Anterior cingulate cortex (tissue), 58 donors: ENCODE results near the gene HSD3B7.
A peak's percentile ranks its signal among the peaks of the same experiment; 100 is the strongest.
"Not testable (repeated sequence)": the region's sequence is repeated elsewhere in the genome, so short reads cannot be mapped to it uniquely, and the experiment has no call there.

Source experiments
- DNase-seq, 58 donors: peaks; one replicate each; lab custom pipeline; 2025; lab: John Stamatoyannopoulos, UW

Gene HSD3B7

DNA sequence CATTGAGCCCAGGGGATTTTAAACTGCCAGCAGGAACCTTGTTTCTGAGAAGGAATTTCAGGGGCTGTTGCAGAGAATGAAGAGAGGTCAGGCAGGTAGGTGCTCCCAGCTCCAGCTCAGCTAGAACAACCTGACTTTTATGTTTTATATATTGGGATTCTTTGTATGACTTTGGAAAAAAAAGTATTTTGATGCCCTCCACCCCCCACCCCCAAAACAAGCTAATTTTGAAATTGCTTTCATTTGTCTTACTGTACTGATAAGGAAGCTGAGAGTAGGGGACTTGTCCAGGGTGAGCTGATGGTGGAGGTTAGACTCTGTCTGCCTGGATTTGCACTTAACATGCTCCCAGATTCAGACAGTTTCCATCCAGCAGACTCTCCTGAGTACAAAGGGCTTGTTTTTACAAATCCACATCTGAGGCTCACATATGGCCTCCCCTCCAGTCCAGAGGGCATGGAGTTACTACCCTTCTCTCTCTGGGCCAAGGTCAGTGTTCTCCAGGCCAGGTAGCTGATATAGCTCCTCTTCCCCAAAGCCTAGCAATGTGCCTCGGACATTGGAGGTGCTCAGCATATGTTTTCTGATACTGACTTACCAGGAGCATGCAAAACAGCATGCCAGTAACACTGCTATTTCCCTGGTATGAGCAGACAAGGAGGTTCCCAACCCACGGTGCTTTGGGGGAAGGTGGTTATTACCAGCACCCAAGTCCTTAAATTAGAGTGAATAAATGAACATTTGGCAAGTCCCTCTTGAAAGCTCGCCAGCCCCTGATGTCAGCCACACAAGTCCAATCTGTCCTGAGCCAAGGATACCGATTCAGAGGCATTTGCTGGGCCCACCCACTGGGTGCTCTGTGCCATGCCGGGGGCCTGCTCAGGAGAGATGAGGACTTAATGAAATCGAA lies 14.1 kb downstream of the HSD3B7 start:
- DNase-seq, result peak in 21 of 58 donors; percentile 7 to 67 (median 34)

- no peak for DNase-seq
These were observed 15.8 kb downstream of the HSD3B7 start for GRCh38 chr16:31000671-31001382.

- DNase-seq, result no peak
These were observed 16.7 kb downstream of the HSD3B7 start for GRCh38 chr16:31001507-31002249.

GRCh38 chr16:31002250-31002700 lies 17.3 kb downstream of the HSD3B7 start:
- DNase-seq, result peak in 6 of 58 donors; percentile 14 to 40 (median 34)

- DNase-seq, result no peak
These were observed 17.9 kb downstream of the HSD3B7 start for GRCh38 chr16:31002862-31003341.

DNA sequence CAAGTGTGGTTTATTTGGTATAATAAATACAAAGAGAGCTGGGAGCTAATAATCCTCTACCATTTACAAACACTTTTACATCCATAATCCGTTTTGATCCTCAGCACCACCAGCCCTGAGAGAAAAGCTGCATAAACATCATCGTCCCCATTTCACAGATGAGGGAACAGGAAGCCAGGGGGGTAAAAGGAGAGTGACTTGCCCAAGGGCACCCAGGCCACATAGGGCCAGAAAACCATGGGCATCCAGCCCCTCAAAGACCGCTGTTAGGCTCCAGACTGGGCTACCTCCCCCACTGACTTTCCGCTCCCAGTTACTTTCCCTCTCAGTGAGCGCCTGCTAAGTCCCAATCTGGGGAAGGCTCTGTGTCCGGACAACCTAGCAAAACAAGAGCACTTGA lies 18.7 kb downstream of the HSD3B7 start:
- DNase-seq, result no peak

GRCh38 chr16:31004658-31005057 lies 19.7 kb downstream of the HSD3B7 start:
- no peak for DNase-seq

DNA sequence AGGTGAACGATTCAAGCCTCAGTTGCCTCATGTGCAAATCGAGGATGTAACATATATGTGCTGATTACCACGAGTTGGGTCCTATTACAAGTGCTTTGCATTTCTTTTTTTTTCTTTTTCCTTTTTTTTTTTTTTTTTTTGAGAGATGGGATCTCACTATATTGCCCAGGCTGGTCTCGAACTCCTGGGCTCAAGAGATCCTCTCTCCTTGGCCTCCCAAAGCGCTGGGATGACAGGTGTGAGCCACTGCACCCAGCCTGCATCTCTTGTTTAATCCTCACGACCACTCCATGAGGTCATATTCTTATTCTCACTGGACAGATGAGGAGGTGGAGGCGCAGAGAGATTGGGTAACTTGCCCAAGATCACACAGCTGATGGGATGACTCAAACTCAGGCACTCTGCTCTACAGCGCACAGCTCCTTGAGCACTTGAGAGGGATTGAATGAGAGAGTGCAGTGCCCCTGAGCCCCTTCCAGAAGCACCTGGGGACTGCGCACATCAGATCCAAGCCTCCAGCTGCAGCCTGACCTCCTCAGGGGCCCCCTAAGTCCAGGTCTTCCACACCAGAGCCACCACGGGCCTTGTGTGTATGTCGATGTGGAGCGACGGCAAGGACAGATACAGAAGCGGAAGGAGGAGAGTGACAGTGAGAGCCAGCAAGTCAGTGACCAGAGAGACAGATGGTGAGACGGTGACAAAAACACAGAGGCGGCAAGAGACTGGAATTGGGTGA lies 20.5 kb downstream of the HSD3B7 start:
- DNase-seq, result no peak

GRCh38 chr16:31006086-31006385 lies 21.0 kb downstream of the HSD3B7 start:
- no peak for DNase-seq

- no peak for DNase-seq
These were observed 21.6 kb downstream of the HSD3B7 start for GRCh38 chr16:31006589-31006988.

- DNase-seq, result no peak
These were observed 22.7 kb downstream of the HSD3B7 start for GRCh38 chr16:31007684-31008083.

GRCh38 chr16:31008149-31008548 lies 23.1 kb downstream of the HSD3B7 start:
- no peak for DNase-seq

DNA sequence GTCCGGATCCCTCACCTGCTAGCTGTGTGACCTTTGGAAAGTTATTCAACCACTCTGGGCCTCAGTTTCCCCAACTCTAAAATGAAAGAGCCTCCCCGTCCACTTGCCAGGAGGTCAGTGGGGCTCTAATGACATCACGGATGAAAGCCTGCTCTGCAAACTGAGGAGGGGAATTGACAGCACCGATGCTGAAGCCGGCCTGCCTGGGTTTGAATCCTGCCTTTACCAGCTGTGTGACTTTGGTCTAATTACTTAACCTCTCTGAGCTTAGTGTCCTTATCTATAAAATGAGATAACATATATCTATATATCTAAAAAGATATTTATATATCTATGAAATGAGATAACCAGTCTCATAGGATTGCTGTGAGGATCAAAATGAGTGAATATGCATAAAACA lies 23.5 kb downstream of the HSD3B7 start:
- DNase-seq, result no peak

GRCh38 chr16:31009120-31009519 lies 24.1 kb downstream of the HSD3B7 start:
- DNase-seq, result no peak

GRCh38 chr16:31009894-31010584 lies 25.0 kb downstream of the HSD3B7 start:
- DNase-seq, result peak in 2 of 58 donors; percentile 25 to 54

DNA sequence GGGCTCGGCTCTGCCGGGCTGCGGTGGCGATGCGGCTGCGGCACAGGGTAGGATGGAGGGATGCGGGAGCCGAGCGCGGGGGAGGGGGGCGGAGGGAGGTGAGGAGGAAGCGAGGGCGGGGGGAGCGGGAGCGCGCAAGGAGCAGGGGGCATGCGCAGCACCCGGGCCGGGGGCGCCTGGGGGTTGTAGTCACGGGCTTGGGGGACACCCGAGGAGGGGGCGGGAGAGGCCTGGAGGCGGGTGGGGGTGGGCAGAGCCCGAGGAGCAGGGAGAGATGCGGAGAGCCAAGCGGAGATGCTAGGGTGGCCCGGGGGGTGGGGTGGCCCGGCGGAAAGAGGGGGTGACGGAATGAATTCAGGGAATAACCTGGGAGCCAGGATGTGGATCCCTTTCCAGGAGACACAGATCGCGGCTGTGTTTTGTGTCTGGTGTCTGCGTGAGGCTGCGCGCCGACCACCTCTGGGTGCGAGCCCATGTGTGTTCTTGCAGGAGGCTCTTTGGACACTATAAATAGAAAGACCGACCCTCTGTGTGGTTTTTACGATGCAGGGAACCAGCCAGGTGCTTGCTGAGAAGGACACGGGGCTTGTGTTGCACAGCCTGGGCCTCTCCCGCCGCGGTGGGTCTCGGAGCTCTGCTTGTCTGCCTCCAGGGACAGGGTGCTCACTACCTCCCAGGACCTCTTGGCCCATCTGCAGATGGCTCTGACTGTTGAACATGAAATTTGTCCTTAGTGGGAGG lies 25.7 kb downstream of the HSD3B7 start, which contains the start of gene STX1B:
TSS of gene STX1B (minus strand) at position 54 of the 741 bp plus-strand sequence. CDS start 242 bp downstream, outside the sequence.
- DNase-seq, result peak in 51 of 58 donors; percentile 18 to 89 (median 56)

DNA sequence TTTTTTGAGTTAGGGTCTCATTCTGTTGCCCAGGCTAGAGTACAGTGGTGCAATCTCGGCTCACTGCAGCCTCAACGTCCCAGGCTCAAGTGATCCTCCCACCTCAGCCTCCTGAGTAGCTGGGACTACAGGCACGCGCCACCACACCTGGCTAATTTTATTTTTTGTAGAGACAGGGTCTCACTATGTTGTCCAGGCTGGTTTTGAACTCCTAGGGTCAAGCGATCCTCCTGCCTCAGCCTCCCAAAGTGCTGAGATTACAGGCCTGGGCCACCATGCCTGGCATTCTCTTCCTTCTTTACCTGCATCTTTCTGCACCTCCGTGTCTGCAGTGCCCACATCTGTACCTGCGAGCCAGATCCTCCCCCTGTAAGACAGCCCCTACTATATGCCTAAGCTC lies 26.8 kb downstream of the HSD3B7 start:
- DNase-seq, result not testable (repeated sequence)

DNA sequence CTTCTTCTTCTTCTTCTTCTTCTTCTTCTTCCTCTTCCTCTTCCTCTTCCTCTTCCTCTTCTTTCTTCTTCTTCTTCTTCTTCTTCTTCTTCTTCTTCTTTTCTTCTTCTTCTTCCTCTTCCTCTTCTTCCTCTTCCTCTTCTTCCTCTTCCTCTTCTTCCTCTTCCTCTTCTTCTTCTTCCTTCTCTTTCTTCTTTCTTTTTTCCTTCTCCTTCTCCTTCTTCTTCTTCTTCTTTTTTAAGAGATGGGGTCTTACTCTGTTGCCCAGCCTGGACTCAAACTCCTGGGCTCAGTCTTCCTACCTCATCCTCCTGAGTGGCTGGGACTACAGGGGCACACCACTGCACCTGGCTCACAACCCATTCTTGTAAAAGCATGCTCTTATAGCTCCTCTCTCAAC lies 28.3 kb downstream of the HSD3B7 start:
- not testable (repeated sequence) for DNase-seq

GRCh38 chr16:31016018-31016417 lies 31.0 kb downstream of the HSD3B7 start:
- no peak for DNase-seq
